GM12875 (cell line): Measurements from ENCODE around the gene CACNG3.
"Not testable (repeated sequence)": the region's sequence is repeated elsewhere in the genome, so short reads cannot be mapped to it uniquely, and the experiment has no call there.

Experiments
- H3K4me3 ChIP-seq: one replicate; pipeline ENCODE4 v1.5.1; 2011; ENCODE audit warnings: low read depth, low read length, control low read depth
- CTCF ChIP-seq: IDR thresholded peaks from 2 replicates; pipeline ENCODE4 v1.5.1; 2011; ENCODE audit warnings: low read depth, mild to moderate bottlenecking, control low read depth, inconsistent platforms, low read length, moderate library complexity, borderline replicate concordance; ENCODE audit not compliant: insufficient read depth

Gene CACNG3

GRCh38 chr16:24332582-24333090, 76.5 kb downstream of the CACNG3 start:
- no peak overlapping the region for H3K4me3 ChIP-seq
- no peak for TF ChIP-seq CTCF

GRCh38 chr16:24336491-24336890, 80.4 kb downstream of the CACNG3 start:
- TF ChIP-seq CTCF = no peak

GRCh38 chr16:24337013-24337412, 80.9 kb downstream of the CACNG3 start:
- H3K4me3 ChIP-seq = no peak overlapping the region
- TF ChIP-seq CTCF = no peak

More at GRCh38 chr16:24336491-24336890, 80.4 kb downstream of the CACNG3 start:
- no peak overlapping the region for H3K4me3 ChIP-seq

DNA sequence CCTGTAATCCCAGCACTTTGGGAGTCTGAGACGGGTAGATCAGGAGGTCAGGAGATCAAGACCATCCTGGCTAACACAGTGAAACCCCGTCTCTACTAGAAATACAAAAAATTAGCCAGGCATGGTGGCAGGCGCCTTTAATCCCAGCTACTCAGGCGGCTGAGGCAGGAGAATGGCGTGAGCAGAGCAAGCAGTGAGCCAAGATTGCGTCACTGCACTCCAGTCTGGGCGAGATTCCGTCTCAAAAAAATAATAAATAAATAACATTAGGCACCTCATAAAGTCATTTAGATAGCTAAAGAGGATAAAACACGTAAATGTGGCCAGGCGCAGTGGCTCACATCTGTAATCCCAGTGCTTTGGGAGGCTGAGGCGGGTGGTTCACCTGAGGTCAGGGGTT, 87.7 kb downstream of the CACNG3 start:
- H3K4me3 ChIP-seq = not testable (repeated sequence)

DNA sequence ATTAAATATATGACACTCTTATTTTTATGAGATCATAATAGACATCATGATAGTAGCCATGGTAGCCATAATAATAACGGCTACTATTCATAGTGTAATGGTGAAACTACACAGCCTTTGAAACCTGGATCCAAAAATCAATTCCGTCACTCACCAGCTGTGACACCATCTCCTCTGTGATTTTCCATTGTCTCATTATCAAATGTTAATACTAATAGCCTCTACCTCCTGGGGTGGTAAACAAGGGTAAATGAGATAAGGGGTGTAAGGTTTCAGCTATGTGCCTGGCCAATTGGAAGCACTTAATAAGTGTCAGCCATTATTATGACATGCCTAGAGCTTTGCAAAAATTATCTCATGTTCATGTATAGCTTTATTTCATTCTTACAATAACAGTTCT, 88.6 kb downstream of the CACNG3 start:
- H3K4me3 ChIP-seq = no peak overlapping the region
- TF ChIP-seq CTCF = no peak

DNA sequence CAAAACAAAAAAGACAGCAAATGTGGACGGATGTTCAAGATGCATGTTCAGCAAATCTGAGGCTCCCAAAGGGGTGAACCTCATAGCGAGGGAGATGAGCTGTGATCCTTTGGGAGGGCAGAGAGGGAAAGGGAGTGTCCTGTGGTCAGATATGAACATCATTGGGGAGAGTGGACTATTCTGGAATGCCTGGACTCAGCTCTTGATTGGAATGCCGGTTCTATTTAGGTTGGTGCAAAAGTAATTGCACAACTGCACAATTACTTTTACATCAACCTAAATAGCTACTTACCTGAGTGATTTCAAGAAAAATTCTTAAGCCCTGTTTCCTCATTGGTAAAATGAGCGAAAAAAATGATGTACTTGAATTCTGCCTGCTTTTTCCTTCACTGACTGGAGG, 89.6 kb downstream of the CACNG3 start:
- H3K4me3 ChIP-seq = no peak overlapping the region
- no peak for TF ChIP-seq CTCF

DNA sequence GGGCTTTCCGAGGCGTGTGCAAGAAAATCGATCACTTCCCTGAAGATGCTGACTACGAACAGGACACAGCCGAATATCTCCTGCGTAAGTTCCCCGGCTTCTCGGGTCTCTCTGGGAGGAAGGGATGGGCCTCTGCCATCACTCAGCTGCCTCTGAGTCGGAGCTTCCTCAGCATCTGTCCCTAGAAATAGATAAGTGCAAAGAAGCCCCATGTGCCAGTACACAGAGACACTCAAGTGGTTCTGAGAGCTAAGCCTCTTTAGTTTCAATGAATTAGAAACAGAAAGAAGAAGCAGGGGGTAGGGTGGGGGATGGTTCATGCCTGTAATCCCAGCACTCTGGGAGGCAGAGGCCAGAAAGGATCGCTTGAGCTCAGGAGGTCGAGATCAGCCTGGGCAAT, 90.6 kb downstream of the CACNG3 start:
- H3K4me3 ChIP-seq = no peak overlapping the region
- no peak for TF ChIP-seq CTCF

DNA sequence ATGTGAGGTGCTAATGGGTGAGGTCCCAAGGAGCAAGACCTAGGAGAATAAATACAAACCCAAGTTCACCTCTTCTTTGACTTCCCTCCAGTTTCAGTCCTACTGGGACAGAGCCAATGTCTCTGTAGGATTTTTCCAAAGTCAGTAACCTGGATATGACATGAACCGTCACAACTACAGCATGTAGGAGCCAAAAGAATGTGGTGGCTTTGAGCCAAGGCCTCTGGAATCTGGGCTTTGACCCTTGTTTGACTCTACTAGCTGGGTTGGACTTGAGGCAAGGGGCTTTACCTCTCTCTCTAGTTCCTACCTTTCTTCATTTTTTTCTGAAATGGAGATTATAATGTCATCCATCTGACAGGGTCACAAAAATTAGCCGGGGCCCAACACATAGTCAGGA, 91.4 kb downstream of the CACNG3 start:
- TF ChIP-seq CTCF = no peak
- no peak overlapping the region for H3K4me3 ChIP-seq
